Measurements from ENCODE around the gene TNRC6B. TPM values are rescaled to one million over a fixed set of nuclear protein-coding genes. Genes with fewer than 3 reads are reported as not detected.

TNRC6B gene
- total RNA-seq, 4 donors from 2014 or later = 41.8 to 50.9 (median 47.8) TPM

DNA sequence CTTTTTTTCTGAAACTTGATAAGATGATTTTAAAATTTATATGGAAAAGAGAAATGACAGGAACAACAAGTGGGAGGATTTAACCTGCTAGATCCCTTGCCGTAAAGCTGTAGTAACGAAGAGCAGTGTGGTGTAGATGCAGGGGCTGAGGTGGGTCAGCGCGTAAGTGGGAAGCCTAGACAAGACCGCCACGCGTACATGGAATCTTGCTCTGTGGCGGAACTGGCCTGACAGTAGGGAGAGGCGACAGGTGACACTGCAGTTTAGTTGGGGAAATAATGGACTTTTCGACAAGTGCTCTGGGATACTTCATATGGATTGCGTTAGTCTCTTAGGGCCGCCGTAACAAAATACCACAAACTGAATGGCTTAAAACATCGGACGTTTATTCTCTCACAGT lies 28.8 kb downstream of the TNRC6B start:
- Histone ChIP-seq H3K4me1 (peaks cover 0 to 51% (median 34%) of the 10 kb centered on the region in 4 donors), H3K4me3 (no peak overlapping the region), H3K9me3 (no peaks in the 10 kb centered on the region), H3K27ac (no peak overlapping the region), H3K36me3 (no peaks in the 10 kb centered on the region), H3K27me3 (no peaks in the 10 kb centered on the region)
- DNase-seq (ENCODE audit: low spot score in 2 of 2) = no peak
- TF ChIP-seq EP300 (IDR thresholded peaks at IDR 0.05) = no peak
- WGBS, 2 donors = 95 to 96% methylated on average over 15 of the region's 15 CpGs

DNA sequence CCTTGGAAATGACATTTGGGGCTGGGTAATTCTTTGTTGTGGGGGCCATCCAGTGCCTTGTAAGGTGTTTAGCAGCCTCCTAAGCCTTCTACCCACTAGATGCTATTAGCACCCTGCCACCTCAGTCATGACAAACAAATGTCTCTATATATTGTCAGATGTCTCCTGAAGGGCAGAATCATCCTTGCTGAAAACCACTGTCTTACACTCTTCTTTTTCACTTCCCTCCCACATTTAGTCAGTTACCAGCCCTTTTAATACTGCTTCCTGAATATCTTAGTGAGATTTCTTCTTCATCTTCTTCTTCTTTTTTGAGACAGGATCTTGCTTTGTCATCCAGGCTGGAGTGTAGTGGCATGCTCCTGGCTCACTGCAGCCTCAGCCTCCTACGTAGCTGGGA lies 33.1 kb downstream of the TNRC6B start:
- Histone ChIP-seq H3K4me3 (no peak overlapping the region), H3K27me3 (no peaks in the 10 kb centered on the region), H3K9me3 (no peaks in the 10 kb centered on the region), H3K4me1 (peaks cover 0 to 70% (median 39%) of the 10 kb centered on the region in 4 donors), H3K36me3 (peaks cover 0 to 5% (median 0%) of the 10 kb centered on the region in 3 donors), H3K27ac (peak overlapping the region in 2 of 4 donors; percentile 24 to 58)
- no peak for DNase-seq (ENCODE audit: low spot score in 2 of 2)
- TF ChIP-seq POLR2A (IDR thresholded peaks at IDR 0.05) = no peak
- TF ChIP-seq, protein P1, sequence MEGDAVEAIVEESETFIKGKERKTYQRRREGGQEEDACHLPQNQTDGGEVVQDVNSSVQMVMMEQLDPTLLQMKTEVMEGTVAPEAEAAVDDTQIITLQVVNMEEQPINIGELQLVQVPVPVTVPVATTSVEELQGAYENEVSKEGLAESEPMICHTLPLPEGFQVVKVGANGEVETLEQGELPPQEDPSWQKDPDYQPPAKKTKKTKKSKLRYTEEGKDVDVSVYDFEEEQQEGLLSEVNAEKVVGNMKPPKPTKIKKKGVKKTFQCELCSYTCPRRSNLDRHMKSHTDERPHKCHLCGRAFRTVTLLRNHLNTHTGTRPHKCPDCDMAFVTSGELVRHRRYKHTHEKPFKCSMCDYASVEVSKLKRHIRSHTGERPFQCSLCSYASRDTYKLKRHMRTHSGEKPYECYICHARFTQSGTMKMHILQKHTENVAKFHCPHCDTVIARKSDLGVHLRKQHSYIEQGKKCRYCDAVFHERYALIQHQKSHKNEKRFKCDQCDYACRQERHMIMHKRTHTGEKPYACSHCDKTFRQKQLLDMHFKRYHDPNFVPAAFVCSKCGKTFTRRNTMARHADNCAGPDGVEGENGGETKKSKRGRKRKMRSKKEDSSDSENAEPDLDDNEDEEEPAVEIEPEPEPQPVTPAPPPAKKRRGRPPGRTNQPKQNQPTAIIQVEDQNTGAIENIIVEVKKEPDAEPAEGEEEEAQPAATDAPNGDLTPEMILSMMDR (IDR thresholded peaks at IDR 0.05) = no peak
- TF ChIP-seq EP300 (IDR thresholded peaks at IDR 0.05) = no peak
- WGBS, 2 donors = 65 to 94% methylated on average over 1 of the region's 1 CpG

DNA sequence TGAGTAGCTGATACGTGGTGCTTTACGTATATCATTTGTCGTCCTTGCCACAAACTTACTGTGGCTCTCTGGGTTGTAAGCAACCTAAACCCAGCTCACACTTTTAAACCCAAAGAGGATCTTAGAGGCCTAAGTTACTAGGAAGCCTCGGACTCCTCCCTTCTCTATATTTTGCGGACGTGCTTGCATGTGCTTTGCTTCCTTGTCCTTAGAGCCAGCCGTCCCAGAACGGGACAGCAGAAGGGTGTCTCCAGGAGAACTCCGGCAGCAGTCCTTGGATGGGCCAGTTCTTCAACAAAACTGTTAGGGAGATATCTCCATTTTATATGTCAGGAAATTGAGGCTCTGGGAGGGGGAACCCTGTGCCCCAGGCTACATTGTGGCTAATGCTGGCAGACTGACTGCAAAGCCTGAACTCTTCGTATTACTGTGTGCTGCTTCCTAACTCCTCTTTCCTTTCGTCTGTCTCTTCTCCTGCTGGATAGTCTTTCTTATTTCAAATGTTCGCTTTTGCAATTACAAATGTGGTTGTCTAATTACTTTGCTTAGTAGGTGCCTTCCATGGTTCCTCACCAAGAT lies 33.8 kb downstream of the TNRC6B start:
- no peaks in the 10 kb centered on the region for H3K27me3 ChIP-seq
- peaks cover 0 to 74% (median 40%) of the 10 kb centered on the region in 4 donors for H3K4me1 ChIP-seq
- peak overlapping the region in 2 of 4 donors; percentile 24 to 58 for H3K27ac ChIP-seq
- H3K9me3 ChIP-seq = no peaks in the 10 kb centered on the region
- H3K4me3 ChIP-seq = no peak overlapping the region
- H3K36me3 ChIP-seq = peaks cover 0 to 8% (median 0%) of the 10 kb centered on the region in 3 donors
- WGBS, 2 donors = 51 to 66% methylated on average over 12 of the region's 12 CpGs
- TF ChIP-seq EP300 (IDR thresholded peaks at IDR 0.05) (no peak), POLR2A (IDR thresholded peaks at IDR 0.05) (no peak)
- TF ChIP-seq, protein P1 (IDR thresholded peaks at IDR 0.05) = no peak
- no peak for DNase-seq (ENCODE audit: low spot score in 2 of 2)

DNA sequence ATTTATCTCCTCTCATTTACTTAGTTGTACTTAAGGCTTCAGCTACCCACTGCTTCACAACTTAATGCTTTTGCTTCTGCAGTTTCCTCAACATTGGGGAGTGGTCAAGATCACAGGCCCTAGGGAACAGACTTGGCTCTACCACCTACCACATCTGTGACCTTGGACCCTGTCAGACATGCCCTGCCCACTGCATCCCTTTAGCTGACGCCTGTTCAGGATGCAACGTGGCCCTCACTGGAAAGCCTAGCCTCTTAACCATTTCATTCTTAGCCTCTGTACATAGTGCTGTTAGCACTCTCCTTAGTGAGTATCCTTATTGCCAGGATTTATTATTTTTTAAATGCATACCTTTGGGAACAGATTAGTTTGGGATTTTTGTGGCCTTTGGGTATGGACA lies 34.4 kb downstream of the TNRC6B start:
- peak overlapping the region in 2 of 4 donors; percentile 24 to 58 for H3K27ac ChIP-seq
- H3K4me1 ChIP-seq = peaks cover 0 to 74% (median 40%) of the 10 kb centered on the region in 4 donors
- no peaks in the 10 kb centered on the region for H3K27me3 ChIP-seq
- TF ChIP-seq POLR2A (IDR thresholded peaks at IDR 0.05) (no peak), EP300 (IDR thresholded peaks at IDR 0.05) (no peak)
- TF ChIP-seq, protein P1 (IDR thresholded peaks at IDR 0.05) = no peak
- no peak overlapping the region for H3K4me3 ChIP-seq
- H3K9me3 ChIP-seq = no peaks in the 10 kb centered on the region
- DNase-seq (ENCODE audit: low spot score in 2 of 2) = no peak
- WGBS, 2 donors = 7 to 9% methylated on average over 2 of the region's 2 CpGs
- peaks cover 0 to 8% (median 0%) of the 10 kb centered on the region in 3 donors for H3K36me3 ChIP-seq

DNA sequence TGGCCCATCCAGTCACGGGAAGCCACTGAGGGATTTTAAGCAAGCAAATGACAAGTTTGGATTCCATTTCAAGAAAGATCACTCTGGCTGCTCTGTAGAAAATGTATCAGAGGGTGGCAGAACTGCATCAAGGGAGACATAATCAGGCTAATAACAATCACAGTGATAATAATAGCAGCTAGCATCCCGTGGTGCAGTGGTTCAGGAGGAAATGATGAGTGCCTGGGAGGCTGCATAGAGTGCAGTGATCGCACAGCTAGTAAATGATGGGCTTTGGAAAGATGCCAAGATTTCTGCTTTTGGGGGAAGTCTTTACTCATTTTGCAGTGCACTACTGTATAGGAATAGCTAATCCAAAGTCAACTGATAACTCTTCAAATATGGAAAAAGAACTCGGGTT lies 35.8 kb downstream of the TNRC6B start:
- TF ChIP-seq POLR2A (IDR thresholded peaks at IDR 0.05) = no peak
- peaks cover 0 to 8% (median 0%) of the 10 kb centered on the region in 3 donors for H3K36me3 ChIP-seq
- no peak overlapping the region for H3K4me3 ChIP-seq
- peaks cover 0 to 76% (median 40%) of the 10 kb centered on the region in 4 donors for H3K4me1 ChIP-seq
- H3K9me3 ChIP-seq = no peaks in the 10 kb centered on the region
- no peaks in the 10 kb centered on the region for H3K27me3 ChIP-seq
- WGBS, 2 donors = 25 to 31% methylated on average over 4 of the region's 4 CpGs
- no peak for DNase-seq (ENCODE audit: low spot score in 2 of 2)
- H3K27ac ChIP-seq = peak overlapping the region in 1 of 4 donors; percentile 10

DNA sequence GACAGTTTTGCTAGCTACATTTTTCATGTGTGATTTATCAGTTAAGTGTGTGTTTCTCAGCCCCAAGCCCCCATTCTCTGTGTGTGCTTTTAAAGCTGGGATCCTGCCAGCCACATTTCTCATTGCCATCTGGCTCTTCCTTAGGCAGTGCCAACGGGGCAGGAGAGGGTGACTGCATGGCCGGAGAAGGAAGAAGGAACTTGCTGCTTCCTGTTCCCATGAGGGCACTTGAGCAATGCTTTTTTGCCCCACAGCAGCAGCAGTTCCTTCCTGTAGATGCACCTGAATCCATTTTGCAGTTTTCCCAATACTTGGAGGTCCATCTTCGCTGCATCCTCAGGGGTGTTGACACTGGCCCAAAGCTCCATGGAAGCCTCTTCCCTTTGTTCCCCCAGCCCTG lies 37.5 kb downstream of the TNRC6B start:
- Histone ChIP-seq H3K4me1 (peaks cover 0 to 78% (median 46%) of the 10 kb centered on the region in 4 donors), H3K9me3 (no peaks in the 10 kb centered on the region), H3K27ac (no peak overlapping the region), H3K27me3 (no peaks in the 10 kb centered on the region), H3K36me3 (peaks cover 0 to 8% (median 0%) of the 10 kb centered on the region in 3 donors), H3K4me3 (no peak overlapping the region)
- WGBS, 2 donors = 68 to 78% methylated on average over 3 of the region's 3 CpGs
- DNase-seq (ENCODE audit: low spot score in 2 of 2) = no peak
- TF ChIP-seq EP300 (IDR thresholded peaks at IDR 0.05) (peak in 1 of 2 donors; percentile 46), POLR2A (IDR thresholded peaks at IDR 0.05) (no peak)
- TF ChIP-seq, protein P1 (IDR thresholded peaks at IDR 0.05) = no peak

Measured in tibial nerve (tissue), 4 donors.